HepG2 (cell line): ENCODE measurements around the gene IDUA. TPM values are rescaled to one million over a fixed set of nuclear protein-coding genes. Genes with fewer than 3 reads are reported as not detected.

Experiments used
- AGO1 ChIP-seq: fragments of 200-400 bp; formaldehyde crosslinking; IDR thresholded peaks from 2 replicates; pipeline ENCODE4 v1.6.1; 2017; ENCODE audit warnings: mild to moderate bottlenecking, low read depth, low read length, moderate library complexity; ENCODE audit not compliant: poor library complexity, severe bottlenecking
- CSRNP2 ChIP-seq: sonication (generic); formaldehyde crosslinking; conservative IDR thresholded peaks from 2 replicates; pipeline ENCODE4 v1.8.0; 2022; ENCODE audit warnings: low read depth, missing genetic modification reagents
- polyA plus RNA-seq, 8 experiments: library from polyadenylated mRNA; depleted of rRNA in 3 of 8; stranded (reverse) in 7 of 8; unstranded in 1 of 8; fragments of >200 nt; fragmentation: Illumina TruSeq in 4 of 8; extraction: Trizol in 4 of 8; gene quantifications; 2 replicates each; pipeline versions ENCODE4 v1.2.1 to v1.2.3, GENCODE V29; 2011 to 2016; ENCODE audit warnings: low read depth in 4 of 8, missing spikeins in 1 of 8, mixed read lengths in 1 of 8; ENCODE audit not compliant: insufficient read depth in 1 of 8
- total RNA-seq, 5 experiments: library from RNA; depleted of rRNA; stranded (reverse); fragments of >200 nt; fragmentation: Illumina TruSeq; extraction: Trizol; gene quantifications; 2 replicates each; pipeline ENCODE4 v1.2.3, GENCODE V29; 2016; ENCODE audit warnings: low read depth in 1 of 5
- TF ChIP-seq, protein P1 (sequence below): sonication (generic); formaldehyde crosslinking; IDR thresholded peaks from 2 replicates; pipeline ENCODE4 v1.4.0; 2020; ENCODE audit warnings: missing genetic modification reagents, borderline replicate concordance
- TF ChIP-seq, protein P2 (sequence below): sonication (generic); formaldehyde crosslinking; IDR thresholded peaks from 2 replicates; pipeline ENCODE4 v1.5.0; 2020; ENCODE audit warnings: mild to moderate bottlenecking, missing genetic modification reagents

IDUA gene
- total and polyA plus RNA-seq, 2 of the 13 experiments (the other 11 are each of a cell fraction or from before 2014, with no cell fraction given), result 0.77 to 1.0 TPM

GRCh38 chr4:997375-998071 is 10.7 kb downstream of the IDUA start (continued):
- TF ChIP-seq, protein P1, sequence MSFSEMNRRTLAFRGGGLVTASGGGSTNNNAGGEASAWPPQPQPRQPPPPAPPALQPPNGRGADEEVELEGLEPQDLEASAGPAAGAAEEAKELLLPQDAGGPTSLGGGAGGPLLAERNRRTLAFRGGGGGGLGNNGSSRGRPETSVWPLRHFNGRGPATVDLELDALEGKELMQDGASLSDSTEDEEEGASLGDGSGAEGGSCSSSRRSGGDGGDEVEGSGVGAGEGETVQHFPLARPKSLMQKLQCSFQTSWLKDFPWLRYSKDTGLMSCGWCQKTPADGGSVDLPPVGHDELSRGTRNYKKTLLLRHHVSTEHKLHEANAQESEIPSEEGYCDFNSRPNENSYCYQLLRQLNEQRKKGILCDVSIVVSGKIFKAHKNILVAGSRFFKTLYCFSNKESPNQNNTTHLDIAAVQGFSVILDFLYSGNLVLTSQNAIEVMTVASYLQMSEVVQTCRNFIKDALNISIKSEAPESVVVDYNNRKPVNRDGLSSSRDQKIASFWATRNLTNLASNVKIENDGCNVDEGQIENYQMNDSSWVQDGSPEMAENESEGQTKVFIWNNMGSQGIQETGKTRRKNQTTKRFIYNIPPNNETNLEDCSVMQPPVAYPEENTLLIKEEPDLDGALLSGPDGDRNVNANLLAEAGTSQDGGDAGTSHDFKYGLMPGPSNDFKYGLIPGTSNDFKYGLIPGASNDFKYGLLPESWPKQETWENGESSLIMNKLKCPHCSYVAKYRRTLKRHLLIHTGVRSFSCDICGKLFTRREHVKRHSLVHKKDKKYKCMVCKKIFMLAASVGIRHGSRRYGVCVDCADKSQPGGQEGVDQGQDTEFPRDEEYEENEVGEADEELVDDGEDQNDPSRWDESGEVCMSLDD, result 0 out of 2 replicates have a peak, but pooled peaks have one; percentile 29
- peak; percentile 78 for TF ChIP-seq AGO1
- no peak for TF ChIP-seq CSRNP2 (CRISPR knock-in tag)
- TF ChIP-seq, protein P2, sequence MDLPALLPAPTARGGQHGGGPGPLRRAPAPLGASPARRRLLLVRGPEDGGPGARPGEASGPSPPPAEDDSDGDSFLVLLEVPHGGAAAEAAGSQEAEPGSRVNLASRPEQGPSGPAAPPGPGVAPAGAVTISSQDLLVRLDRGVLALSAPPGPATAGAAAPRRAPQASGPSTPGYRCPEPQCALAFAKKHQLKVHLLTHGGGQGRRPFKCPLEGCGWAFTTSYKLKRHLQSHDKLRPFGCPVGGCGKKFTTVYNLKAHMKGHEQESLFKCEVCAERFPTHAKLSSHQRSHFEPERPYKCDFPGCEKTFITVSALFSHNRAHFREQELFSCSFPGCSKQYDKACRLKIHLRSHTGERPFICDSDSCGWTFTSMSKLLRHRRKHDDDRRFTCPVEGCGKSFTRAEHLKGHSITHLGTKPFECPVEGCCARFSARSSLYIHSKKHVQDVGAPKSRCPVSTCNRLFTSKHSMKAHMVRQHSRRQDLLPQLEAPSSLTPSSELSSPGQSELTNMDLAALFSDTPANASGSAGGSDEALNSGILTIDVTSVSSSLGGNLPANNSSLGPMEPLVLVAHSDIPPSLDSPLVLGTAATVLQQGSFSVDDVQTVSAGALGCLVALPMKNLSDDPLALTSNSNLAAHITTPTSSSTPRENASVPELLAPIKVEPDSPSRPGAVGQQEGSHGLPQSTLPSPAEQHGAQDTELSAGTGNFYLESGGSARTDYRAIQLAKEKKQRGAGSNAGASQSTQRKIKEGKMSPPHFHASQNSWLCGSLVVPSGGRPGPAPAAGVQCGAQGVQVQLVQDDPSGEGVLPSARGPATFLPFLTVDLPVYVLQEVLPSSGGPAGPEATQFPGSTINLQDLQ (CRISPR knock-in tag), result no peak
